Stimulated activated CD8-positive, alpha-beta memory T cell treated with anti-CD3 and anti-CD28 coated beads, Interleukin-12 subunit alpha, Interleukin-12 subunit beta, amount 100 ng/mL, for 24 hours (primary cell): ENCODE results near the gene VAV2.

Experiments used
- DNase-seq: peaks from one replicate; pipeline ENCODE4 v3.0.0-alpha.2; 2020; ENCODE audit errors: extremely low read depth

Gene VAV2

GRCh38 chr9:133782157-133783130 is 209.7 kb downstream of the VAV2 start:
- DNase-seq, result peak; percentile 19

- no peak for DNase-seq
Observed at GRCh38 chr9:133781828-133782135, 210.3 kb downstream of the VAV2 start.

GRCh38 chr9:133780962-133781827 is 210.9 kb downstream of the VAV2 start:
- DNase-seq, result no peak

DNA sequence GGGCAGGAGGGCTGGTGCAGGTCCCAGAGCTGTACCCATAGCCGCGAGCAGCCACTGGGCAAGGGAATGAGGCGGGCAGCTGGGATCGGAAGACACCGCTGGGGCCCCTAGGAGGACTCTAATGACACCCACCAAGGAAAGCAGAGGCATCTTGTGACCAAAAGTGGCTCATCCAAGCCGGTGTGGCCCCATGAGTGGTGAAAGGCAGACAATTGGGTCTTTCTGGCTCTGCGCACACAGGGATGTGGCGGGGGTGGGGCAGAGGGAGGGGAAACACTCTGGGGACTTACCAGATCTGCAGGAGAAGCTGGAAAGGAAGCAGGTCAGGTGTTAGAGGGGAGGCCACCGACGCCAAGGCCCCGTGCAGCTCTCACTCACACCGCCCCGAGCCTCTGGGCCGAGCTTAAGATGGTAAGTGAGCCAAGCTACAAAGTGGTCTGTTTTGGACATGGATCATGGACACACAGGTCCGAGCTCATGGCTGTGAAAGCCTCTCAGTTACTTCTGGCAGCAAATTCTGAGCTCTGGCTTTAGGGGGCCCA is 211.6 kb downstream of the VAV2 start:
- DNase-seq, result no peak

- DNase-seq, result no peak
Observed at GRCh38 chr9:133779516-133780403, 212.4 kb downstream of the VAV2 start.

- no peak for DNase-seq
Observed at GRCh38 chr9:133779081-133779480, 213.0 kb downstream of the VAV2 start.

GRCh38 chr9:133778336-133779013 is 213.6 kb downstream of the VAV2 start:
- no peak for DNase-seq

DNA sequence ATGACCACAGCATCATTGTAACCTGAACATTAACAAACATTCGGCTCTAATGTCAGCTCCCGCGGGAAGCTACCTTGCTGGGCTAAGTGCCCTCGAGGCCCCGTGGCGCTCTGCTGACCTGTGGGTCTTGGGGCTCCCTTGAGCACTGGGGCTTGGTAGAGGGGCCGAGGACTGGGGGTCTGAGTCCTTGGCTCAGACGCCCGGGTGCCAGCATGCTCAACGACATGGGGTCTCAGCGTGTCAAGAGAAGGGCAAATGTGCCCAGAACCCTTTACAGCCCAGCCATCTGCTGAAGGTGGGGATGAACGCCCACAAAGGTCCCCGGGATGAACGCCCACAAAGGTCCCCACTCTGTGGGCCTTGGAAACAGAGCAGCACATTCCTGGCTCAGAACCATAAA is 214.3 kb downstream of the VAV2 start:
- no peak for DNase-seq

DNA sequence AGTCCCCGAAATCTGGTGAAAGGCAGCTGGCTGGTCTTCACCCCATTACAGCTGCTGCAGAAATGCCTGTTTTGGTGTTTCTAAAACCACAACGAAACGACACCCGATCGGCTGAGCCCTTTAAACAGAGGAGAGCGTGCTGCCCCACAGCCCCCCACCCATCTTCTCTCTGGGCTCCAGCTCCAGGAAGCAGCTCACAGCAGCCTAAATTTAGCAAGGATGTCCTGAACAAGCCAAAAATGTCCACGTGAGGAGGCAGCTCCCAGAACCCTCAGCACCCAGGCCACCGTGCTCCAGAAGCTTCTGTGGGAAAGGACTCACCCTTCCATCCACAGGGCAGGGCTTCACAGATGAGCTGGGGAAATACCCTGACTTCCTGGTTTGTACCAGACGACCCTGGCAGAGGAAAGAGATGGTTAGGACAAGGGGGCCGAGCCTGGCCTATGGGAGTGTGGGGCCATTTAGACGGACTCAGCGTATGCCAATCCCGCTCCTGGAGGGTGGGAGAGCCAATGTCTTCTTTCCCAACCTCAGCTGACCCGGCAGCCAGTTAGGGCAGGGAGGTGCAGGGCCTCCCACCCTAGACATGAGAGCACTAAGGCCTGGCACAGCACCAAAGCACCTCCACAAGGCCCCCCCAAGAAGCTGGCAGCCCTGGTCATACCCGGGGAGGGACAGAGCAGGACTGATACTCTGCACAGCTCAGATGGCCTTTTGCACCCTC is 214.9 kb downstream of the VAV2 start:
- DNase-seq, result no peak

- no peak for DNase-seq
Observed at GRCh38 chr9:133775951-133776905, 215.9 kb downstream of the VAV2 start.

DNA sequence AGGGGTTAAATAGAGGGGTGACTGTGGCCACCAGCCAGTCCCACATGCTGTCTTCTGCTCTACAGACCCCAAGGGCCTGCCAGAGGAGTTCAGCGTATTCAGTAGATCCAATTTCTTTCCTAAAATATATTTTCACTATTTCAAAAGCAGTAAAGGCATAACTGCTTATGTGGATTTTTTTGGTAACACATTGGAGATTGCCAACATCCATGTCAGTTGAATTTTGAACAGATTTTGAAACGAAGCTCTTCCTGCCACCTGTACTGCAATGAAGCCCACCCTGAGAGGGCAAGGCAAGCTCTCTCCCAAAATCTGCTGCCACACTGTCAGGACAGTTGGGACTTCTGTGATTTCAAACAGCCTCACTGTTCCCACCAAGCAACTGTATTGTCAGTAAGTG is 216.8 kb downstream of the VAV2 start:
- DNase-seq, result no peak

GRCh38 chr9:133774799-133775198 is 217.3 kb downstream of the VAV2 start:
- DNase-seq, result no peak

GRCh38 chr9:133773889-133774655 is 218.1 kb downstream of the VAV2 start:
- no peak for DNase-seq

DNA sequence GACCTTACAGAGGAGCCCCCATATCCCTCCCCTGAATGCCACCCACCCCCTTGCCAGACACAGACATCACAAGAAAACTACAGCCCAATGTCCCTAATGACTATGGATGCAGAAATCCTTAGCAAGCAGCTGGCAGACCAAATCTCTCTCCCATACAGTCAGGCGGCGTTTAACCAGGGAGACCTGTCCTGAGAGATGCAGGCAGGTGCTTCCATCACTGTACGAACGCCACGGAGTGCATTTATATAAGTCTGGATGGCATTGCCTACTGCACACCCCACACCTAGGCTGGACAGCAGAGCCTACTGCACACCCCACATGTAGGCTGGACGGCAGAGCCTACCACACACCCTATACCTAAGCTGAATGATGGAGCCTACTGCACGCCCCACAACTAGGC is 219.5 kb downstream of the VAV2 start:
- DNase-seq, result no peak

GRCh38 chr9:133771486-133772482 is 220.3 kb downstream of the VAV2 start:
- DNase-seq, result no peak

GRCh38 chr9:133770076-133770777 is 221.9 kb downstream of the VAV2 start:
- DNase-seq, result no peak
